ENCODE results near the gene MVB12B. TPM values are rescaled to one million over a fixed set of nuclear protein-coding genes. Genes with fewer than 3 reads are reported as not detected.

MVB12B gene
- total and polyA plus RNA-seq, 2 of the 4 experiments (the other 2 are of a cell fraction): 2.0 to 4.0 TPM

DNA sequence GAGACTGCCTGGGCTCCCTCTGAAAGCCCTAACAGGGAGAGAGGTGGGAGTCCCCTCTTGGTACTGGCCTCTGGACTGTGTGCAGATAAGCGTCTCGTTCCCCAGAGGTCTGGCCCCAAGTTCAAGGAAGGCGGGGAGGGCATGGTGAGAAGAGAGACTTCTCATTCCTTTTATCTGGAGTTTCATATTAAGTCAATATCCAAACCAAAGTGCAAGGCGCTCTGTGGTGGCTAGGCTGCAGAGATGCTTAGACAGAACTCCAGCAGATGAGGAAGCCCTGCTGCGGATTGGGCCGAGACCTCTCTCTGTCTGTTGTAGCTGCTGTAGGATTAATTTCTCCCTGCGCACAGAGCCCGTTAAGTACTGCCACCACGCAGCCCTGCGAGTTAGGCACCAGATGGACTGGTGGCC, 16.0 kb downstream of the MVB12B start:
- Histone ChIP-seq H4K5ac (ENCODE audit: low read depth, low read length) (no peak overlapping the region), H2BK5ac (ENCODE audit: low read depth, low read length, poor library complexity, severe bottlenecking) (no peak overlapping the region), H3K27me3 (ENCODE audit: control insufficient read depth, insufficient read depth, low read length) (no peaks in the 10 kb centered on the region), H2BK15ac (ENCODE audit: low read depth, low read length) (no peak overlapping the region), H3K27ac (ENCODE audit: insufficient read depth, low read length) (no peak overlapping the region), H2AK5ac (ENCODE audit: low read depth, low read length) (no peak overlapping the region), H3K4me2 (ENCODE audit: low read depth, low read length) (no peak overlapping the region), H3K4me1 (ENCODE audit: control insufficient read depth, insufficient read depth, low read length) (peaks cover 3% of the 10 kb centered on the region), H4K91ac (ENCODE audit: insufficient read depth, low read depth, low read length) (no peak overlapping the region), H2BK20ac (ENCODE audit: low read depth, low read length) (no peak overlapping the region), H3K4me3 (ENCODE audit: insufficient read depth, low read depth, low read length) (no peak overlapping the region), H3K9me1 (ENCODE audit: insufficient read depth, low read length) (no peaks in the 10 kb centered on the region; the same call in 1 of the 2 replicates), H3K18ac (ENCODE audit: low read depth, low read length) (no peak overlapping the region), H2AK9ac (replicated peaks; ENCODE audit: low read depth, low read length, poor library complexity) (no peak overlapping the region), H3K9me3 (ENCODE audit: control insufficient read depth, insufficient read depth, low read length) (no peaks in the 10 kb centered on the region), H3K23ac (ENCODE audit: low read depth, low read length) (no peak overlapping the region), H4K8ac (ENCODE audit: low read depth in 2 of 2, low read length in 2 of 2) (no peak overlapping the region), H3K56ac (ENCODE audit: extremely low read depth, insufficient read depth, low read length) (no peak overlapping the region), H3K79me1 (ENCODE audit: low read depth in 1 of 2, low read length in 2 of 2) (0 out of 4 replicates have a peak, but pooled peaks cover 0 to 2% of the 10 kb centered on the region in 2 experiments), H2BK120ac (ENCODE audit: low read depth, low read length) (no peak overlapping the region), H3K14ac (replicated peaks; ENCODE audit: low read depth, low read length) (no peak overlapping the region), H3K36me3 (ENCODE audit: control insufficient read depth, insufficient read depth, low read length) (peaks cover 8% of the 10 kb centered on the region), H3K9ac (ENCODE audit: low read depth, low read length) (no peak overlapping the region), H3K4ac (ENCODE audit: low read depth, low read length) (no peak overlapping the region), H2AFZ (replicated peaks; ENCODE audit: low read length, poor library complexity) (no peak overlapping the region), H4K20me1 (ENCODE audit: insufficient read depth, low read length) (no peaks in the 10 kb centered on the region)
- no peak for TF ChIP-seq BHLHE40 (IDR thresholded peaks at IDR 0.05; ENCODE audit: low read depth, low read length)
- no peak for TF ChIP-seq MAFK (IDR thresholded peaks at IDR 0.05; ENCODE audit: low read depth, low read length)
- 92% methylated on average over 2 of the region's 10 CpGs; no CpG with 5 or more reads in 1 of the 2 experiments for WGBS, 2 experiments (ENCODE audit: extremely low coverage in 2 of 2, insufficient read length in 1 of 2)
- ATAC-seq (ENCODE audit: low read depth) (no peak), DNase-seq (no peak)
- no TSS peak for BruUV-seq (replicated peaks)
- intact Hi-C loops (cut with micrococcal nuclease) (no loop called here), in situ Hi-C loops (cut with MboI; ENCODE audit: low sequenced_read_pairs) (no loop called here), dilution Hi-C loops (cut with HindIII; ENCODE audit: low sequenced_read_pairs, unreplicated experiment) (no loop called here)
- ChIA-PET POLR2A (ENCODE audit: unreplicated experiment) (no interaction called here), CTCF (interaction anchor here (0.7 kb wide), 1 partner anchor 56 kb away, joined by 3 read pairs; no protein-coding TSS in a partner anchor)
